ENCODE results near the gene SNTB2. TPM values are rescaled to one million over a fixed set of nuclear protein-coding genes. Genes with fewer than 3 reads are reported as not detected.
"Not testable (repeated sequence)": the region's sequence is repeated elsewhere in the genome, so short reads cannot be mapped to it uniquely, and the experiment has no call there.

Gene SNTB2
- total and polyA plus RNA-seq, 2 of the 13 experiments (the other 11 are each of a cell fraction or from before 2014, with no cell fraction given) = 11.5 to 19.2 TPM

- TF ChIP-seq, protein P1, sequence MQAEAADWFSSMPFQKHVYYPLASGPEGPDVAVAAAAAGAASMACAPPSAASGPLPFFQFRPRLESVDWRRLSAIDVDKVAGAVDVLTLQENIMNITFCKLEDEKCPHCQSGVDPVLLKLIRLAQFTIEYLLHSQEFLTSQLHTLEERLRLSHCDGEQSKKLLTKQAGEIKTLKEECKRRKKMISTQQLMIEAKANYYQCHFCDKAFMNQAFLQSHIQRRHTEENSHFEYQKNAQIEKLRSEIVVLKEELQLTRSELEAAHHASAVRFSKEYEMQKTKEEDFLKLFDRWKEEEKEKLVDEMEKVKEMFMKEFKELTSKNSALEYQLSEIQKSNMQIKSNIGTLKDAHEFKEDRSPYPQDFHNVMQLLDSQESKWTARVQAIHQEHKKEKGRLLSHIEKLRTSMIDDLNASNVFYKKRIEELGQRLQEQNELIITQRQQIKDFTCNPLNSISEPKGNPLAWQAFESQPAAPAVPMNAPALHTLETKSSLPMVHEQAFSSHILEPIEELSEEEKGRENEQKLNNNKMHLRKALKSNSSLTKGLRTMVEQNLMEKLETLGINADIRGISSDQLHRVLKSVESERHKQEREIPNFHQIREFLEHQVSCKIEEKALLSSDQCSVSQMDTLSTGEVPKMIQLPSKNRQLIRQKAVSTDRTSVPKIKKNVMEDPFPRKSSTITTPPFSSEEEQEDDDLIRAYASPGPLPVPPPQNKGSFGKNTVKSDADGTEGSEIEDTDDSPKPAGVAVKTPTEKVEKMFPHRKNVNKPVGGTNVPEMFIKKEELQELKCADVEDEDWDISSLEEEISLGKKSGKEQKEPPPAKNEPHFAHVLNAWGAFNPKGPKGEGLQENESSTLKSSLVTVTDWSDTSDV (CRISPR knock-in tag; IDR thresholded peaks at IDR 0.05) = no peak
Observed at GRCh38 chr16:69138608-69139007, 48.4 kb upstream of the SNTB2 start (continued).

- H3K4me2 ChIP-seq (ENCODE audit: low read depth, low read length); BruUV-seq (replicated peaks); CTCF ChIA-PET (ENCODE audit: low intra/inter-chr PET ratio, low total read pairs); H3K4me3 ChIP-seq (replicated peaks in 1 of 3; ENCODE audit: insufficient read depth in 1 of 3, low read depth in 2 of 3, low read length in 3 of 3); ATAC-seq; H4K20me1 ChIP-seq (ENCODE audit: insufficient read depth, low read length); H3K9ac ChIP-seq (ENCODE audit: insufficient read depth, low read depth, low read length); H3K9me3 ChIP-seq (ENCODE audit: low read length); in situ Hi-C loops (cut with HindIII; ENCODE audit: extremely low pct_ligation_motif_present, low pct_unique_long_range_greater_than_20kb); H2AFZ ChIP-seq (ENCODE audit: low read length); FAIRE-seq; H3K27ac ChIP-seq (ENCODE audit: extremely low read length, insufficient read depth, low read length); H3K27me3 ChIP-seq (ENCODE audit: control insufficient read depth in 1 of 2, insufficient read depth in 2 of 2, low read length in 2 of 2); DNase-seq (ENCODE audit: low spot score): not testable (repeated sequence)
- POLR2A ChIA-PET = interaction anchor here (0.7 to 1.6 kb wide), 2 partner anchors 11 to 549 kb away, joined by 4 read pairs; no protein-coding TSS in a partner anchor
- Histone ChIP-seq H3K36me3 (replicated peaks in 1 of 2; ENCODE audit: control insufficient read depth in 1 of 2, insufficient read depth in 2 of 2, low read length in 2 of 2) (peaks cover 41 to 82% of the 10 kb centered on the region in 2 experiments), H3K4me1 (ENCODE audit: insufficient read depth, low read length) (peaks cover 18% of the 10 kb centered on the region), H3K79me2 (ENCODE audit: insufficient read depth, low read length) (peaks cover 40% of the 10 kb centered on the region)
- 97% methylated on average over 7 of the region's 7 CpGs for WGBS (ENCODE audit: low lambda C conversion rate)
- intact Hi-C loops (cut with micrococcal nuclease; ENCODE audit: unreplicated experiment) = loop anchor here (10.0 kb wide), 1 partner anchor 615 kb away; no protein-coding TSS in a partner anchor
Observed at GRCh38 chr16:69139464-69139863, 47.5 kb upstream of the SNTB2 start.

- Histone ChIP-seq H2AFZ (ENCODE audit: low read length) (no peak overlapping the region), H3K4me2 (ENCODE audit: low read depth, low read length) (no peak overlapping the region), H3K9me3 (ENCODE audit: low read length) (no peaks in the 10 kb centered on the region), H3K36me3 (replicated peaks in 1 of 2; ENCODE audit: control insufficient read depth in 1 of 2, insufficient read depth in 2 of 2, low read length in 2 of 2) (peaks cover 44 to 92% of the 10 kb centered on the region in 2 experiments), H4K20me1 (ENCODE audit: insufficient read depth, low read length) (no peaks in the 10 kb centered on the region; the same call in 1 of the 2 replicates), H3K79me2 (ENCODE audit: insufficient read depth, low read length) (peaks cover 24% of the 10 kb centered on the region), H3K27me3 (ENCODE audit: control insufficient read depth in 1 of 2, insufficient read depth in 2 of 2, low read length in 2 of 2) (no peaks in the 10 kb centered on the region), H3K4me3 (replicated peaks in 1 of 3; ENCODE audit: insufficient read depth in 1 of 3, low read depth in 2 of 3, low read length in 3 of 3) (no peak overlapping the region), H3K9ac (ENCODE audit: insufficient read depth, low read depth, low read length) (no peak overlapping the region), H3K27ac (ENCODE audit: extremely low read length, insufficient read depth, low read length) (no peak overlapping the region), H3K4me1 (ENCODE audit: insufficient read depth, low read length) (0 out of 2 replicates have a peak, but pooled peaks cover 3% of the 10 kb centered on the region)
- intact Hi-C loops (cut with micrococcal nuclease; ENCODE audit: unreplicated experiment) = no loop called here
- no peak for FAIRE-seq
- no peak for DNase-seq (ENCODE audit: low spot score)
- no peak for TF ChIP-seq ZFP41 (CRISPR knock-in tag; IDR thresholded peaks at IDR 0.05; ENCODE audit: borderline replicate concordance)
- no peak for TF ChIP-seq MATR3 (CRISPR knock-in tag; IDR thresholded peaks at IDR 0.05)
- TF ChIP-seq PTBP1 (IDR thresholded peaks at IDR 0.05; ENCODE audit: low read depth, low read length, poor library complexity, severe bottlenecking) = no peak
- no TSS peak for BruUV-seq (replicated peaks)
- in situ Hi-C loops (cut with HindIII; ENCODE audit: extremely low pct_ligation_motif_present, low pct_unique_long_range_greater_than_20kb) = no loop called here
- no peak for ATAC-seq
- ChIA-PET CTCF (ENCODE audit: low intra/inter-chr PET ratio, low total read pairs) (no interaction called here), POLR2A (no interaction called here)
- 97% methylated on average over 5 of the region's 5 CpGs for WGBS (ENCODE audit: low lambda C conversion rate)
Observed at GRCh38 chr16:69141014-69141413, 46.0 kb upstream of the SNTB2 start.
